Fibroblast of mammary gland (primary cell): ENCODE measurements around the gene SRPRB.
"Not testable (repeated sequence)": the region's sequence is repeated elsewhere in the genome, so short reads cannot be mapped to it uniquely, and the experiment has no call there.

ENCODE experiments used
- DNase-seq: peaks from one replicate; pipeline ENCODE4 v3.0.0-alpha.2; 2010; ENCODE audit warnings: low read depth
- H3K4me3 ChIP-seq: 2 replicates; pipeline ENCODE4 v1.5.1; 2011; ENCODE audit warnings: low read depth, mild to moderate bottlenecking, low read length, moderate library complexity; ENCODE audit not compliant: control insufficient read depth
- TF ChIP-seq, protein P1 (sequence below): conservative IDR thresholded peaks from 2 replicates; pipeline ENCODE4 v1.5.1; 2011; ENCODE audit warnings: low read depth, low read length, inconsistent platforms; ENCODE audit not compliant: control insufficient read depth, insufficient read depth

SRPRB gene

DNA sequence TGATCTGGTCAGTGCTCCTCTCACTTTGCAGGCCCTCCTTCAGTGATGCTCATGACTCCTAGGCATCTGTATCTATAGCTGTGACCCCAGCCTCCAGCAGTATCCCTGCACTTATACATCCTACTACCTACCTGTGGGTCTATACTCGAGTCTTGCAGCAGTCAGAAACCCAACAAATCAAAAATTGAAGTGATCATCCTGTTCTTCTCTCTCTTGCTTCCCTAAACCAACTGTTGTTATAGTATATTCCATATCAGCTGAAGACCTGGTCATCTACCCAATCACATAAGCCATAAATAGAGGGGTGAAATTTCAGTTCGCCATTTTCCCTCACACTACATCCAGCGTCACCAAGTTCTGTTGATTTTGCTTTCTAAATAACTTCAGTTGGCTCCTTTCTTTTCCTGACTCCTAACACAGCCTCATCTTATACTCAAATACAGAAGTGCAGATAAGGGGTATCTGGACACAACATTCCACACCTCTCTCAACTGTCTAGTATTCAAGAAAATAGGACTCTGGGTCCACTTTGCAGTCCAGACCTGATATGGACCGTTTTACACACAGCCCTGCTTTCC, 25.9 kb upstream of the SRPRB start:
- TF ChIP-seq, protein P1, sequence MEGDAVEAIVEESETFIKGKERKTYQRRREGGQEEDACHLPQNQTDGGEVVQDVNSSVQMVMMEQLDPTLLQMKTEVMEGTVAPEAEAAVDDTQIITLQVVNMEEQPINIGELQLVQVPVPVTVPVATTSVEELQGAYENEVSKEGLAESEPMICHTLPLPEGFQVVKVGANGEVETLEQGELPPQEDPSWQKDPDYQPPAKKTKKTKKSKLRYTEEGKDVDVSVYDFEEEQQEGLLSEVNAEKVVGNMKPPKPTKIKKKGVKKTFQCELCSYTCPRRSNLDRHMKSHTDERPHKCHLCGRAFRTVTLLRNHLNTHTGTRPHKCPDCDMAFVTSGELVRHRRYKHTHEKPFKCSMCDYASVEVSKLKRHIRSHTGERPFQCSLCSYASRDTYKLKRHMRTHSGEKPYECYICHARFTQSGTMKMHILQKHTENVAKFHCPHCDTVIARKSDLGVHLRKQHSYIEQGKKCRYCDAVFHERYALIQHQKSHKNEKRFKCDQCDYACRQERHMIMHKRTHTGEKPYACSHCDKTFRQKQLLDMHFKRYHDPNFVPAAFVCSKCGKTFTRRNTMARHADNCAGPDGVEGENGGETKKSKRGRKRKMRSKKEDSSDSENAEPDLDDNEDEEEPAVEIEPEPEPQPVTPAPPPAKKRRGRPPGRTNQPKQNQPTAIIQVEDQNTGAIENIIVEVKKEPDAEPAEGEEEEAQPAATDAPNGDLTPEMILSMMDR: no peak
- H3K4me3 ChIP-seq: no peak overlapping the region
- no peak for DNase-seq

DNA sequence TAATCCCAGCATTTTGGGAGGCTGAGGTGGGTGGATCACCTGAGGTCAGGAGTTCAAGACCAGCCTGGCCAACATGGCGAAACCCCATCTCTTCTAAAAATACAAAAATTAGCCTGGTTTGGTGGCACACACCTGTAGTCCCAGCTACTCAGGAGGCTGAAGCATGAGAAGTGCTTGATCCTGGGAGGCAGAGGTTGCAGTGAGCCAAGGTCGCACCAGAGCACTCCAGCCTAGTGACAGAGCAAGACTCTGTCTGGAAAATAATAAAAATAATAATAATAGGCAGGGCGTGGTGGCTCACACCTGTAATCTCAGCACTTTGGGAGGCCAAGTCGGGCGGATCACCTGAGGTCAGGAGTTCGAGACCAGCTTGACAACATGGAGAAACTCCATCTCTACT, 24.9 kb upstream of the SRPRB start:
- H3K4me3 ChIP-seq, DNase-seq: not testable (repeated sequence)

DNA sequence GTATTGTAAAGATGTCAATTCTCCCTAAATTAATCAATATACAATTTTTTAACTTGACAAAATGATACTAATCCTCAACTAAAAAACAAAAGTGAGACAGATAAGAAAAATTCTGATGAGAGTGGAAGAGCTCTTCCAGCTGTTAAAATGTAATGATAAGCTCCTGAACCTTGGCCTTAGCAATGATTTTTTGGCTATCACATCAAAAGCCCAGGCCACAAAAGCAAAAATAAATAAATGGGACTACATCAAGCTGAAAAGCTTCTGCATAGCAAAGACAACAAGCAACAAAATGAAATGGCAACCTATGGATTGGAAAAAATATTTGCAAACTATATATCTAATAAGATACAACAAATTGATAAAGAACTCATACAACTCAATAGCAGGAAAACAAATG, 24.0 kb upstream of the SRPRB start:
- no peak for DNase-seq
- TF ChIP-seq, protein P1: no peak
- H3K4me3 ChIP-seq: no peak overlapping the region

DNA sequence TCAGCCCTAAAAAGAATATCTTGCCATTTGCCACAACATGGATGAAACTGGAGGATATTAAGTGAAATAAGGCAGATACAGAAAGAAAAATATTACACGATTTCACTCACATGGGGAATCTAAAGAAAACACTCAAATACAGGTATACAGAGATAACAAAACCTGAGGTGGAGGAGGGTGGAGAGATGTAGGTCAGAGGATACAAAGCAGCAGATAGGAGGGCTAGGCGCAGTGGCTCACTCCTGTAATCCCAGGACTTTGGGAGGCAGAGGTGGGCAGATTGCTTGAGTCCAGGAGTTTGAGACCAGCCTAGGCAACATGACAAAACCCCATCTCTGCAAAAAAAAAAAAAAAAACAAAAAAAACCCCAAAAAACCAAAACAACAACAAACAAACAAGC, 23.2 kb upstream of the SRPRB start:
- no peak for DNase-seq
- TF ChIP-seq, protein P1: no peak
- H3K4me3 ChIP-seq: no peak overlapping the region

DNA sequence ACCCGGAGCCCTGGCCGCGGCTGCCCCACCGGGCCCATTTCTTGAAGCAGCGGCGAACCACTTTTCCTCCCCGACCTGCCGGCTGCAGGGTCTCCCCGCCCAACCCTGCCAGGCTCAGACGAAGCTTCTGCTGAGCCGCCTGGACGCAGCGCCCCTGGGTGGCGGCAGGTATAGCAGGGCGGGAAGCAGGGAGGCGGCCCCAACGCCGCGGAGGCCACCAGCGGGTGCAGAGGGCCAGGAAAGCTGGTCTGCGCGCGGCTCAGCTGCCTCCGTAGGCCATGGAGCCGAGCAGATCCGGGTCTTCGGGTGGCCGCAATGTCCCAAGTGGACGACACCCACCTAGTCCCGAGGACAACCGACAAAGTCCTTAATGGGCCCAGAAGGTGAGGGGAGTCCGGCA, 21.9 kb upstream of the SRPRB start:
- TF ChIP-seq, protein P1: no peak
- H3K4me3 ChIP-seq: no peak overlapping the region

DNA sequence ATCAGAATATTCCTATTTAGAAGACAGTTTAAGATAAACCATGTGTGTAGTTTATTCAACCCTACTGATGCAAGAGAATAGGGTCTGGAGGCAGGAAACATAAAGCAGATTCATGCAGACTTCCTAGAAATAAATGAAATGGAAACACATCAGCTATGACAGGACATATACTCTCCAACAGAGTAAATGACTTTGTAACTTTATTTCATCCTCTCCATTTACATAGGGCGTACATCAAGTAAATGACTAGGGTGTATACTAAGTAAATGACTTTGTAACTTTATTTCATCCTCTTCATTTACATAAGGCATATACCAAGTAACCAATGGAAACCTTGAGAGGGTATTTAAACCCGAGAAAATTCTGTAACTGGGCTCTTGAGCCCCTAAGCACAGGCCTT, 17.6 kb upstream of the SRPRB start:
- TF ChIP-seq, protein P1: no peak
- DNase-seq: no peak
- H3K4me3 ChIP-seq: no peak overlapping the region

More for the DNA sequence above, 21.9 kb upstream of the SRPRB start:
- DNase-seq: no peak

DNA sequence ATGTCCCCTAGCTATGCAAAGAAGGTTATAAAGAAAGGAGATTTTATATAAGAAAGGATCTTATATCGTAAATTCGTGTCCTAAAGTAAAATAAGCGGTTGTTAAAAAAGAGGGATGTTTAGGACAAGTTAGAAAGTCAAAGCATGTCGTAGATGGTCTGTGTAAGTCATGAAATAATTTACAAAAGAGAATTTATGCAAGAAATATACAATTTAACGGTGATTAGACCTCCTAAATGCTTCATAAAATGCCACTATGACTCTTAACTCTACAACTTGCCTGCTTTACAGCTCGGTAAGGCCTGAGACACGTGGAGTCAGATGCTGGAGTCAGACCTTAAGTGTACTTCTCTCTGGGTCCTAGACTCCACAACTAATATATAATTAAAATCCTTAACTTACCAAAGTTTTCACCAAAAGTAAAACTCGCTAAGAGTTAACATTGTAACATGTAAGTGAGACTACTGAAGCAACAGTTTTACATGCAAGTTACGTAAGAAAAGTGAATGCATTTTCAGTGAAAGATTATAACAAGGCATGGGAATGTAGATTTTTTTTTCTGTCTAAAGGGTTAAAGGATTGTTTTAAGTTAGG, 13.3 kb upstream of the SRPRB start:
- peak; percentile 37 for DNase-seq
- H3K4me3 ChIP-seq: no peak overlapping the region
- TF ChIP-seq, protein P1: no peak
